ENCODE results near the gene ALKBH1. TPM values are rescaled to one million over a fixed set of nuclear protein-coding genes. Genes with fewer than 3 reads are reported as not detected.

Gene ALKBH1
- total RNA-seq, 3 donors from 2014 or later = 17.8 to 24.3 (median 19.6) TPM

Other genes with a start within 250 kb of the ALKBH1 start
- gene AHSA1, start 249.9 kb downstream of the ALKBH1 start, total RNA-seq = 100 to 1,000 TPM; 339 to 369 (median 361) TPM
- not detected for gene ISM2, start 209.2 kb downstream of the ALKBH1 start, total RNA-seq
- gene SPTLC2, start 91.4 kb downstream of the ALKBH1 start, total RNA-seq = 10 to 100 TPM; 18.1 to 23.7 (median 23.2) TPM
- gene SLIRP, start 80 bp upstream of the ALKBH1 start, total RNA-seq = 100 to 1,000 TPM; 218 to 268 (median 220) TPM
- gene SNW1, start 53.1 kb upstream of the ALKBH1 start, total RNA-seq = 100 to 1,000 TPM; 119 to 133 (median 122) TPM
- 10 to 100 TPM in 1 of 3 donors, 1 to 10 TPM in 2; 7.7 to 10.9 (median 9.3) TPM for gene ADCK1, start 92.1 kb upstream of the ALKBH1 start, total RNA-seq